RKO (cell line): Measurements from ENCODE around the gene WNT2B.

ENCODE experiments used
- DNase-seq: peaks from one replicate; pipeline ENCODE4 v3.0.0-alpha.2; 2016; ENCODE audit warnings: low spot score

WNT2B gene

DNA sequence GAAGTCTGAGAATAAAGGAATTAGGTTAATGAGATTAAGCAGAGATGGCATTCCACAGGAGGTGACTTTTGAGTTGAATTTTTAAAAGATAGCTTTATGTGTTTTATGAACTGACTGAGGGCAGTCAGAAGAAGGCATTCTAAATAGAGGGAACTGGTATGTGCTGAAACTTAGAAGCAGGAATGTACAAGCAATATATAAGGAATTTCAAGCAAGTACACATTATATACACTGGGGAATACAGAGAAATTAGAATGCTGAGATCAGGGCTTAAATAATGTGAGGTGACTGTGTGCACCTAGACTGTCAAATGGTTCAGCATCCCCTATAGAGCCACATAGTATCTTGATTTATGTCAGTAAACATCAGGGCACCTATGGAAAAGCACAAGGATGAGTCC lies 19.3 kb downstream of the WNT2B start:
- DNase-seq, result no peak

DNA sequence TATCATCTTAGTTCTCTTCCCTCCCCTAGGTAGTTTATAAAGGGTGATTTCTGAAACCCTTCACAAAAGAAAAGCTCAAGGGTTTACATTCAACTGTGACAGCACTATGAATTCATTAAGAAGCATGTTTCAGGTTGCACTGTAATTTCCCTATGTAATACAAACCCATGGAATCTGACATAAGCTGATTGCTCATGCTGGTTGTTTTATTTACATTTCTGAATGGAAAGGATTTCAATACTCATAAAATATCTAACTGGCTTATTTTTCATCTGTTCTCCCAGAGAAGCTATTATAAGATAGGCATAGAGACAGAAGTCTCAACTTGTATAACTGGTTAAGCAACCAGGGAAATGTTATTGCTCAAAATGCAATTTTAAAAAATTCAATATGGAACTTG lies 20.5 kb downstream of the WNT2B start:
- no peak for DNase-seq

DNA sequence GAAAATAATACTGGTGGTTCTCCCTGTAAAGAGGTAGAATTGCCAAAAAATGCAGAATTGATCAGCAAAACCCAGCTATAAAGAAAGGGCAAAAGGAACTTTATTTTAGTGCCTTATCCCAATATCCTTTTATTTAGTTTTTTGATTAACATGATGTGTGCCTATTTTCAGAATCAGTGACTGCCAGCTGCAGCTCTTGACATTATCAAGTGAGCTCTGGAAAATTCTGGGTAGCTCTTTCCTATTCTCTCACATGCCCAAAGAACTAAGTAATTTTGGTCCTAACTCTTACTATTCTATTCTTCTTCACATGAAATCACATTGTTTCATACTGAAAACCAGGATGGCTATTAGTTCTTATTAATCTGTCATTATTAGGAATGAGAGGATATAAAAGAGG lies 22.1 kb downstream of the WNT2B start:
- no peak for DNase-seq

DNA sequence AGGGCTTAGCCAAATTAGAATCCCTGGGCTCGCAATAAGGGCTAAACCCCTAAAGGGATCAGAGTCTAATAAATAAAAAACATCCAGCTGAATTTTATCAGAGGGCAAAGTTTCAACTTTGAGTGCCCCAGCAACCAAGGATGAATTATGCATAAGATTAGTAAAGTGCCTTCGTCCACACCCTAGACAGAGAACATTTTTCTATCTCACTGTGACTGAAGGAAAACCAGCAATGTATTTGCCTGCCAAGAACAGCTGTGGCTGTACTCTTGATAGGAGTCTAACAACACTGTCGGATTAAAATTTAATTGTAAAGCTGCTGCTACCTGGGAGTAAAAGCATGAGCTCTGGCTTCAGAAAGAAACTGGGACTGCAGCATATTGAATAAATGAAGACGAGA lies 23.3 kb downstream of the WNT2B start:
- DNase-seq, result no peak

DNA sequence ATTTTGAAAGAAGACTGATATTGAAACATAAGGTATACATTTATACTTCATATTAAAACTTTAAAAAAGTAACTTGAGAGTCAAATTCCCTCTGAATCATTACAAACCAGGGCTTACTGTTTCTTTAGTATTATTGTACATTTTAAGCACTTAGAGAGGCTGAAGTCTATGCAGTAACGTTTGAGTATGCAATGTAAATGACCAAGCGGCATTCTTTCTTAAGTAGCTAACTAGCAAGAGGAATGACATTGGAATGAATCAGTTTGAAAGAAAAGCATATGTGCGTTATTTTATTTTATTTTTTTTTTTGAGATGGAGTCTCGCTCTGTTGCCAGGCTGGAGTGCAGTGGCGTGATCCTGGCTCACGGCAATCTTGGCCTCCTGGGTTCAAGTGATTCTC lies 24.3 kb downstream of the WNT2B start:
- DNase-seq, result peak; percentile 43

DNA sequence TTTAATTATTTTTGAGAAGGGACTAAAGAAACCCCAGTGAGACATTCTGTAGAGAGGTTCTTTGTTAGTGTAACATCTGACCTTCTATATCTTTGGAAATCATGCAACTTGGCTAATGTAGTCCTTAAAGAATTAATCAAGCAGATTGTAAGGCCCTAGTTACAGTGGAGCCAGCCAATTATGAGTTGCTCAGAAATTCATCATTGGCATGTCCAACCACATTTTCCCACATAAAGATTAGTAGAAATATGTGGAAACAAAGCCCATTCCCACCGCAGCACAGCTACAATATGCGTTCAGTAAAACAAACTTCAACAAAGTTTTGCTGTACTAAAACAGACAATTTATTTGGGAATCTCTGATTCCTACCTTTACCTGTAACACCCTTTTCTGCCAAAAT lies 27.8 kb downstream of the WNT2B start:
- no peak for DNase-seq

DNA sequence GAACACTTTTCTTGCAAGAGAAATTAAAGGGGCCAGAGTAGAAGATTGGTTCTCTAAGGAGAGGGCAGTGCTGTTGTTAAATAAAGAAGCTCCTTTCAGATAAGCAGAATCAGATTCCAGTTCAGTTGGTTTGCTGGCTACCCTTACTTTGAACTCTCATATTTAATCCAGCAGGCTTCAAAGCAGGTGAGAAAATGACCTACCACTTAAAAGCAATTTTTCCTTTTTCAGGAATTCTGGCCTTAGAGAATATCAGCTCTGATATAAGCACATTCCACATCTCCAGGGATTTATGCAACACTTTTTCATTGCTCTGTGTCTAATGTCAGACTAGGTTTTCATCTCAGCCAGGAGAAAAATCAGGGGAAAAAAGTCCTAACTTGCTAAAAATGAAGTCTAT lies 28.7 kb downstream of the WNT2B start:
- DNase-seq, result no peak

DNA sequence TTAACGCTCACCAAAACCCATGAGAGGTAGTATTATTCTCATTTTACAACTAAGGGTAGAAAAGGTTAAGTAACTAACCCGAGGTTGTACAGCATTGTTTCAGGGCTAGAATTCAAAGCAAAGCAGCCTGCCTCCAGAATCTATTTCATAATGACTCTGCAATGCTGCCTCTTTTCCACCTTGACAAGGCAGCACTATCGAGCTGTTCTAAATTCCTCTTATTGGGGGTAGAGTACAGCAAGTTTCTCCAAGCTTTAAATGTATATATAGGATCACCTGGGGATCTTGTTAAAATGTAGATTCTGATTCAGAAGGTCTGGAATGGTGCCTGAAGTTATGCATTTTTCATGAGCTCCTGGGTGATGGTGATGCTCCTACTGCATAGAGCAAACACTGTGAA lies 30.1 kb downstream of the WNT2B start:
- no peak for DNase-seq

DNA sequence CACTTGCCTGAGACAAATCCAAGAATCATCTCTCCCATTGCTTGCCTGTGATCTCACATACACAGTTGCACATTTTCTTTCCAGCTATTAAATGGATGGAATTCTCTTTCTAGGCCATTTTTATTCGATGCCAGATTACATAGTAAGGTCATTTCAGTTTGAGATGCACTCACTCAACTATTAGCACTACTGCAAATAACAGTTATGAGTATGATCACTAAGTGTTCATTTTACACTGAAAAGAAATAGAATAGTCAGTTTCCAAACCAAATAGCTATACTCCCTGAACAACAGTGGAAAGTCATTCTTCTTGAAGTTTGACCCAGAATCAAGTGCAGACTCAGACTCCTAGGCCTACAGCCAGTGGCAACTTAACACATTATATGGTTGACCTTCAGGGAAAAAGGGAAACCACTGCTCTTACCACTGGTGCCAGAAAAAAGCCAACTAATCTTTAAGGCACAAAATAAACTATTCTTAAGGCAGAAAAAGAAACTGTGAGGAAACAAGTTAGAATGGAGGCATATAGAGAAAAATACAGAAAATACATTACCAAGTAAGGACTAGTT lies 31.5 kb downstream of the WNT2B start:
- DNase-seq, result no peak

DNA sequence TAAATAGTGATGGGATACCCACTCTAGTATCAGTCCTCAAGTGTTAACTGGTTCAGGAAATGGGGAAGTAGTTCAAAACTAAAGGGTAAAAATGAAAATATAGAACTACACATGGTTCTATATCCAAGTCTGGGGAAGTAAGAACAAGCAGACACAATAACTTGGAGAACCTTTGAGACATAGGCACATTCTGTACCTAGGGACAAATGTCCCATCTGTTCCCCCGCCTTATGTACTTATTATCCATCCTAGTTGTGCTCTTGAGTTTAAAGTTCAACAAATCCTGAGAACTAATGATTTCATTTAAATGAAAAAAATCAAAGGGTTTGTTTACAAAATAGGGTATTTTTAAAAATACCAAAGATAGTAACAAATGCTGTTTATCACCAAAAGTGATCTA lies 32.5 kb downstream of the WNT2B start:
- no peak for DNase-seq

DNA sequence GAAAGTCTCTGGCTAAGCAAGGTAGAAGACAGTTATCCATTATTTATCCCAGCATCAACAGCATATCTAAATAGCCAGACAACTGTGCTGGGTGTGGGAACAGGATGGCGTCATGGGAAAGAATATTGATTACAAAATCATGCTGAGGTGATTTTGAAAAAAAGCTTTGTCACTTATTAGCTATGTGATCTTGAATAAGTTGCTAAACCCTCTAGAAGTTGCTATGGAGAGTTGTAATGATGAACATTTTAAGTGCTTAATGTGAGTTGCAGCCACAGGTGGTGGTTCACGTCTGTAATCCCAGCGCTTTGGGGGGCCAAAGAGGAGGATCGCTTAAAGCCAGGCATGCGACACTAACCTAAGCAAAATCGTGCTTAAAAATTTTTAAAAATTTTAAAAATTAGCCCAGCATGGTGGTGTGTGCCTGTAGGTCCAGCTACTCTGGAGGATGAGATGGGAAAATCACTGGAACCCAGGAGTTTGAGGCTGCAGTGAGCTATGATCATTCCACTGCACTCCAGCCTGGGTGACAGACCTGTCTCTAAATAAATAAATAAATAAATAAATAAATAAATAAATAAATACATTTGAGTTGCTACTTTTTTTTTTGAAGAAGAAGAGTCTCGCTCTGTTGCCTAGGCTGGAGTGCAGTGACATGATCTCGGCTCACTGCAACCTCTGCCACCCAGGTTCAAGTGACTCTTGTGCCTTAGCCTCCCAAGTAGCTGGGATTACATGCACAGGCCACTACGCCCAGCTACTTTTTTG lies 33.6 kb downstream of the WNT2B start:
- no peak for DNase-seq

DNA sequence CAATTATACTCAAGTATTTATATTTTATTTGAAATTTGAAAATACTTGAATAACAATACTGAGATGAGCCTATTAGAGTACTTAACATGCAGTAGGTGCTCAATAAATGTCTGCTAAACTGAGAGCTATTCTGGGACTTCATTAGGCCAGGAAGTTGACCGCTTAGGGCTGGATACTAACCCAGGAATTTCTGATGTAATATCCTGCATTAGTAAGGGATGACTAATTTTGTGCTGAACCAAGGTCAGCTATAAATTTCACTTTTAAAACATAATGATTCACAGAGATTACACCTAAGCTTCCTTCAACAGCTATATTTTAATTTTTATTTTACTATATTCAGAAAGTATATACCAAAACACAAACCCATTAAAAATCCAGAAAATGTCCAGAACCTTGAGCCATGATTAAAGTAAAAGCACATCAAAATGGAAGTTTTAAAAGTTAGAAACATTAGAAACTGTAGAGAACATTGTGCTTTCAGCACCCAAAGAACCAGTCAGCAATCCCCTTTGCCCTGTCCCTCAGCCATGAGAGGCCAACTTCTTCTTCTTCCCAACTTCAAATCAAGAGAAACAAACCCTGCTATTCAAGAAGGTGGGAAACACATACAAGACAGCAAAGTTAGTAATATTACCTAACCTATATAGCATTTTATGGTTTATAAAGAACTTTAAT lies 35.4 kb downstream of the WNT2B start:
- DNase-seq, result peak; percentile 98

DNA sequence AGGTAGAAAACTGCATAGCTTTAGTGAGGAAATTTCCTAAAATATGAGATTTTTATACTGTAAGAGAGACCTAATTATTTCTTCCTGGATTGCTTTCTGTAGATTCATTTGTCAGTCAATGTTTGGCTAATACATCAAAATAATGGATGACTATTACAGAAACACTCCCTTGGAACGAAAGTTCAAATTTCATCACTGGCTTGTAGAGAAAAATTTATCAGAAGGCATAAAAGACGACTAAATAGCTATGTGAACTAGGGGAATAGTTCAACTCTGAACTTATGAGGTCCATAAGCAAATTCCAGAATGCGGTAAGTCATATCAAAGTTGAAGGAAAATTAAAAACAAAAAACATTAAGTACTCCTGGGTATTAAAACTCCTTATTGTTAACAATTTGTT lies 36.0 kb downstream of the WNT2B start:
- DNase-seq, result peak; percentile 11

DNA sequence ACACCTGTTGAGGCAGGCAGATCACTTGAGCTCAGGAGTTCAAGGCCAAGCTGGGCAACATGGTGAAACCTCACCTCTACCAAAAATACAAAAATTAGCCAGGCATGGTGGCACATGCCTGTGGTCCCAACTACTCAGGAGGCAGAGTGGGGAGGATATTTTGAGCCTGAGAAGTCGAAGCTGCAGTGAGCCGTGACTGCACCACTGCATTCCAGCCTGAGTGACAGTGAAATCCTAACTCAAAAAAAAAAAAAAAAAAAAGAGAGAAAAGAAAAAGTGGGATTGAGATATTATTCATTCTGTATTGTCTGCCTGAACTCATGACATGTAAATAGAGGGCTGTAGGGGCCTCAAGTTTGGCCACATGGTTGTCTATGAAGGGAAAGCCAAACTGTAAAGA lies 37.3 kb downstream of the WNT2B start:
- no peak for DNase-seq

DNA sequence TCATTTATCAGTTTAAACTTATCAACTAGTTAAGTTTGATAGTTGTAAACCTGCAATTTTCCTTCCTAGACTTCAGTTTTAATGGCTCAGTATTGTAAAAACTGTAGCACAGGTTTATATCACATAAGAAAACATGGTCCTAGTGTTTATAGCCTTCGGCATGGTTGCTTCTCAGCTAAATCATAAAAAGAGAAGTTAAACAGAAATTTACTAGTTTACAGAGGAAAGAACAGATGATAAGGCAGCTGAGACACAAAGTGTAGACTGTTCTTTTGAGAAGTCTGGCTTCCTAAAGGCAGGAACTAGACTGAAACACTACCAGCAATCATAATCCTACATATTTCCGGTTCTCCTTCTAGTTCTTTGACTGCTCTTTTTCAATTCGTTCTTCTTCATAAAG lies 39.8 kb downstream of the WNT2B start:
- no peak for DNase-seq

DNA sequence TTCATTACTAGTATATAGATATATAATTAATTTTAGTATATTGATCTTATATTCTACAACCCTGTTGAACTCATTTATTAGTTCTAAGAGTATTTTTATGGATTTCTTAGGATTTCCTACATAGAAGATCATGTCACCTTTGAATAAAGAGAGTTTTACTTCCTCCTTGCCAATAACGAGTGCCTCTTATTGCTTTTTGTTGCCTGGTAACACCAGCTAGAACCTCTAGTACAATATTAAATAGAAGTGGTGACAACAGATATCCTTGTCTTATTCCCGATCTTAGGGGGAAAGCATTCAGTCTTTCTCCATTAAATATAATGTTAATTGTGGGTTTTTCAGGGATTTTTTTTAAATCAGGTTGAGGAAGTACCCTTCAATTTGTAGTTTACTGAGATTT lies 40.8 kb downstream of the WNT2B start:
- no peak for DNase-seq

DNA sequence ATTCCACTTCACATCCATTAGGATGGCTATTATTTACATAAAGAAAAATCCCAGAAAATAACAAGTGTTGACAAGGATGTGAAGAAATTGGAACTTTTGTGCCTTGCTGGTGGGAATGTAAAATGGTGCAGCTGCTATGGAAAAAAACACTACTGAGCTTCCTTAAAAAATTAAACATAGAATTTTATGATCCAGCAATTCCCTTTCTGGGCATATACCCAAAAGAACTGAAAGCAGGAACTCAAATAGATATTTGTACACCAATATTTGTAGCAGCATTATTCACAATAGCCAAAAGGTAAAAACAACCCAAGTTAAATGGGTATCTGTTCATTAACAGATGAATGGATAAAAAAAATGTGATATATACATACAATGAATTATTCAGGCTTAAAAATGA lies 45.6 kb downstream of the WNT2B start:
- DNase-seq, result no peak

DNA sequence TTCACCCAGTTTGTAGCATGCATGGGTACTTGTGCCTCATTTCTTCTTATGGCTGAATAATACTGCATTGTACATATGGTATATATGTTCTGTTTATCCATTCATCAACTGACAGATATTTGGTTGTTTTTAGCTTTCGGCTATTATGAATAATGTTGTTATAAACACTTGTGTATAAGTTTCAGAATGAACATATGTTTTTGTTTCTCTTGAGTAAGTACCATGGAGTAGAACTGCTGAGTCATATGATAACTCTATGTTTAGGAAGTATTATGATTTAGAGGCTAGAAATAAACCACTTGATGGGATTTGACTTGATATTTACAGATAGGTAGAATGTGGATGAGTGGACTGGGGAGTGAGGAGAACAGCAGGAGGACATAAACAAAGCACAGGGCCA lies 48.6 kb downstream of the WNT2B start:
- DNase-seq, result no peak

DNA sequence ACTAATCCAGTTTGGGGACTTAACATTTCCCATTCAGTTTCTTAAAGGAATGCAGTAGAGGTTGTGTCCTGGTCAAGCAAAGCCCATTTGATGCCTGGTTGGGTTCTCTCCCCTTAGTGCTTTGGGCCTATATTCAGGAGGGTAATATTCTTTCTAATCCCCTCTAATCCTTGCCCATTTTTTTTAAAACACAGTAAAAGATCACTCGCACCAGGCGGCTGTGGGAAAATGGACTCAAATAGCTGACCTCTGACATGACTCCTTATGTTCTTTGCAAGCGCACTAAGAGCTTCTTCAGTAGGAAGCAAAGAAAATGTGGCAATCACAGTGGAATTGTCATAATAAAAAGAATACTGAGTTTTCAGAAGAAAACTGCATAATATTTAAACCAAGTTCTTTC lies 49.9 kb downstream of the WNT2B start:
- no peak for DNase-seq

DNA sequence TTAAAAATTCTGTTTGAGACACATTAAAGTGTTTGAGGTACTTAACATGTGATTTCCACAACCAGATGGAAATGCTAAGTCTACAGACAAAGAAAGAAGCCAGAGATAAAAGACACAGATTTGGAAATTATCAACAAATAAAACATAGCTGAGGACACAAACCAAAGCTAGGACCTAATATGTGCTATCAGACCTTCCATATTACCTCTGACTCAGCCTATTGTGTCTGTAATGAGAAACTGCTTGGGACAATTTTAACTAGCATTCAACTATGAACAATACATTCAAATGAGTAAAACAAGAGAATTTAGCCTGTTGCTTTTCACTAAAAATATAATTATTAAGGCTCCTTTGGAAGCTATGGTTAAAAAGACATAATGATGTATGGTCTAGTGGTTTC lies 54.6 kb downstream of the WNT2B start:
- no peak for DNase-seq

DNA sequence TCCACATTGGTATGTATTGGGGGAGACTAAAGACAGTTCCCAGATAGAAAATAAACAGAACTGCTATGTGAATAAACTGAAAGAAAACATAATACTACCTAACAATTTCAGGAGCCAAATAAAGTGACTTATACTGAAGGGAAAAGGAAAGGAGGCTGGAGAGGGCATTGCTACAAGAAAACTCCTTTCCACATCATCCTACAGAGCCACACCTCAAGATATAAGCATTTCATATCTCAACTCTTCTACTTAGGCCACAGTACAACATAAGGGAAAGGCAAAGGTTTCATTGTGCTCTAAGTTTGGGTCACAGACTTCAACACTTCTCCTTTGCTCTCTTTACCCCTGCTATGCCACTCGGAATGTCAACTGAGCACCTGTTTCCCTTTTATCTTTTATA lies 55.3 kb downstream of the WNT2B start:
- DNase-seq, result no peak

DNA sequence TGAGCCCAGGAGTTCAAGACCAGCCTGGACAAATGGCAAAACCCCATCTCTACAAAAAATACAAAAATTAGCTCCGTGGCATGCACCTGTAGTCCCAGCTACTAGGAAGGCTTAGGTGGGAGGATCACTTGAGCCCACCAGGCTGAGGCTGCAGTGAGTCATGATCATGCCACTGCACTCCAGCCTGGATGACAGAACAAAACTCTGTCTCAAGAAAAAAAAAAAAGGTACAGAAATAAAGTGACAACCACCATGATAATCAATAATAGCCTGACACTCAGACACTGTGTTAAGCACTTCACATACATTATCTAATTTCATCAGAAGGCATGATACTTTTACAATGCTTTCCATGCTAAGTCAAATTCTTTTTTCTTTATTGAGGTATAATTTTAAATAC lies 57.0 kb downstream of the WNT2B start:
- no peak for DNase-seq

DNA sequence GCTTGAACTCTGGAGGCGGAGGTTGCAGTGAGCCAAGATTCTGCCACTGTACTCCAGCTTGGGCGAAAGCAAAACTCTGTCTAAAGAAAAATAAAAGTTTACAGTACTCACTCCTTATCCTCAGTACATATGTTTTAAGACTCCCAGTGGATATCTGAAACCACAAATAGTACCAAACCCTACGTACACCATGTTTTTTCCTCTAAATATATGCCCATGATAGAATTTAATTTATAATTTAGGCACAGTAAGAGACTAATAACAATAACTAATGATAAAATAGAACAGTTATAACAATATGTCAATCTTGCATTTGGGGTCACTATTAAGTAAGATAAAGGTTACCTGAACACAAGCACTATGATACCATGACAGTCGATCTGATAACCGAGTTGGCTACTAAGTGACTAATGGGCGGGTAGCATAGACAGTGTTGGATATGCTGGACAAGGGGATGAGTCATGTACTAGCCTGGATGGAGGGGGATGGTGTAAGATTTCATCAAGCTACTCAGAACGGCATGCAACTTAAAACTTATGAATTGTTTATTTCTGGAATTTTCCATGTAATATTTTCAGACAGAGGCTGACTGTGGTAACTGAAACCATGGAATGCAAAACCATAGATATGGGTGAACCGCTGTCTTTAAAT lies 66.5 kb downstream of the WNT2B start:
- peak; percentile 58 for DNase-seq
